GM18858 (cell line): Measurements from ENCODE around the gene NFATC4.
A peak's percentile ranks its signal among the peaks of the same experiment; 100 is the strongest.
"Not testable (repeated sequence)": the region's sequence is repeated elsewhere in the genome, so short reads cannot be mapped to it uniquely, and the experiment has no call there.

Source experiments
- ATAC-seq: cut with Tn5 transposase; IDR thresholded peaks from one replicate; pipeline ENCODE4 v1.9.1; 2021; ENCODE audit not compliant: unreplicated experiment

The NFATC4 gene

DNA sequence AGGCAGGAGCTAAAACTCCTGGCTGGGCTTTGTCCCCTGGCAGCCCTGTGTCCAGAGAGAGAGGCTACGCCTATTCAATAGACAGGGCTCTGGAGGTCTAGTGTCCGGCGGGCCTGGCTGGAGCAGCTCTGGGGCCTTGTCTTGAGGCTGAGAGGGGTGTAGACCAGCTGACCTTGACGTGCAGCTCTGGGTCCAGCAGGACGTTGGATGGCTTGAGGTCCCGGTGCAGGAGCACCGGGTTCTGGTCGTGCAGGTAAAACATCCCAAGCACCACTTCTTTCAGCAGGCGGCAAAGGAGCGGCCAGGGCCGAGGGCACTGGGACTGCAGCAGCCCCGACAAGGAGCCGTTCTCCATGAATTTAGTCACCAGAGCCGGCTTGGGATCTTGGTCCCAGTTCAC is 29.1 kb upstream of the NFATC4 start:
- no peak for ATAC-seq

DNA sequence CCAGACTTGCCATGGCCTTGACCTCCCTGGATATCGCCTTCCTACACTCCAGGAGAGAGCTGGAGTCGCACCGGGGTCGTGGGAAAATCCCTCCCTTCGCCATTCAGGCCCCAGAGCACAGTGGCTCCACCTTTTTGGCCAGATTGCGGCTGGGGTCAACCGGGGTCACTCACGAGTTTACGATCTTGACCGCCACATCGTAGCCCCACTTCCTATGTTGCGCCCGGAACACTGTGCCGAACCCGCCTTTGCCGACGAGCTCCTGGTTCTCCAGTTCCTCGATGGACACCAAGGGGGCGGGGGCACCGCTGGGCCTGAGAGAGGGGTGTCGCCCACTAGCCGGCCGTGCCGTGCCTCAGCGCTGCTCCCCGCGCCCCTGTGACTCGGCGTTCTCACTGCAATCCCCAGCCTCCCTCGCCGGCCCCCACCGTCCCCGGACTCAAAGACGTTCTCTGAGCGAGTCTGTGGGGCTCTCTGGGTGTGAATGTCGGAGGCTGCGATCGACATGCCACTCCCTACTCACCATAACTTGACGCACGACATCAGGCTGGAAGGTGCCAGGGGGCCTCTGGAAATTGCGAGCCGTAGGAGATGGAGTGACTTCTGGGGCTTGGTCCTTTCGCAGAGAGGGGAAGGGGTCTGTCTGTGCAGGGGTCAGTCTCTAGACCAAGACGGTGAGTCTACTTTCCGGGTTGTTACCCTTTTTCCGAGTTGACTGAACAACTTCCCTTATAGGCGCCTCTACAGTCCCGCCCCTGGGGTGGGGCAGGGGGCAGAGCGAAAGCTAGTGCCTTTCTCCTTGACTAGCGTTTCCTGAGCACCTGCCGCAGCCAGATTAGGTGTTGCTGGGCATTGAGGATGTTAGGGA is 28.5 kb upstream of the NFATC4 start, which contains the start of gene RIPK3:
Gene RIPK3 (minus strand): TSS at position 708 of the 868 bp plus-strand sequence. CDS start 165 bp downstream, at position 543.
- ATAC-seq: peak; percentile 81

DNA sequence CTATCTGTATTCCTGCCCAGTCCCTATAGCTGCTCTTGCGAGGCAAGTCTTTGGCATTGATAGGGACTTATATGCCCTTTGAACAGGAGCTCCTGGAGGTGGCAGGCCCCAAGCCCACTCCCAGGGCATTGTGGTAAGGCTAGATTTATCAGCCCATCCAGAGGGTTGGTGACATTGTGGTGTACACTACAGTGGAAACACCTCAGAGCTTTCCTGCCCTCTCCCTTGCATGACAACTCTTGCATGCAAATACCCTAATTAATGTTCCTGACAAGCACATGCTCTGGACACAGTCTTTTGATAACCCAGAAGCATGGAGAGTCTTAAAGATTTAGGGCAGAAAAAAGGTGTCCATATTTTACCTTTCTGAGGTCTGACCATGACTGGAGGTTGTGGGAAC is 27.4 kb upstream of the NFATC4 start:
- ATAC-seq: no peak

DNA sequence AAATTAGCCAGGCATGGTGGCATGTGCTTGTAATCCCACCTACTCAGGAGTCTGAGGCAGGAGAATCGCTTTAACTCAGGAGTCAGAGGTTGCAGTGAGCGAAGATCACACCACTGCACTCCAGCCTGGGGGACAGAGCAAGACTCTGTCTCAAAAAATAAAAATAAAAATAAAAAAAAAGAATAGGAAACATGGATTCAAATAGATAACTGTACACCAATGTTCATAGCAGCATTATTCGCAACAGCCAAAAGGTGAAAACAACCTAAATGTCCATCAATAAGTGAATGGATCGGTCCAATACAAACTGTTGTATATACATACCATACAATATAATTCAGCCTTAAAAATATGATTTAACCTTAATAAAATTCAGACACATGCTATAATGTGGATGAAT is 25.1 kb upstream of the NFATC4 start:
- ATAC-seq: no peak

DNA sequence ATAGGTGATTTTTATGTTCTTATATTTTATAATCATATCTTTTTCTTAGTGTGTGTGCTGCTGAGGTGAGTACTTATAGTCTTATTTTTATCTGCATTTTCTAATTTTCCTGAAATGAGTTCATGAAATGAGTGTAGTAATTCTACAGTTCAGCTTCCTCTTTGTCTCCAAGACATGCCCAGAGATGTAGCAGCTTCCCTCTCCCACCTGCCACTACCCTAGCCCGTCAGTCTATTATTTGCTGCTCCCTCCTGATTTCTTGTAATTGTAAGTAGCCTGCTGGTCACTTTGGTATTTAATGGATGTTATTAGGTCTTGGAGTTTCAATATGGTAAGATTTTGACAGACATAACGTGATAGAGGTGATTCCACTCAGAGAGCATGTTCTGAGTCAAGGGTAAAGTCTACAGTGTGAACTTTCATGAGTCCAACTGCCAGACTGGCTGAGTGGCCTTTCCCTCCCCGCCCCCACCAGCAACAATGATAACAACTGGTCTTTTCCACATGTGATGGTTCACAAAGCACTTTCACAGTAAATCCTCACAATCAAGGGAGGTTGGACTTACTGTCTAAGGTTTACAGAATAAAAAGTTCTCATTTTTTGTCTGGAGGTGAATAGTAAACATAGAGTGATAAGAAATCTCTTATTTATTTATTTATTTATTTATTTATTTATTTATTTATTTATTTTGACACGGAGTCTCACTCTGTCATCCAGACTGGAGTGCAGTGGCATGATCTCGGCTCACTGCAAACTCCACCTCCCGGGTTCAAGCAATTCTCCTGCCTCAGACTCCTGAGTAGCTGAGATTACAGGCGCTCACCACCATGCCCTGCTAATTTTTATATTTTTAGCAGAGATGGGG is 24.0 kb upstream of the NFATC4 start:
- ATAC-seq: no peak

DNA sequence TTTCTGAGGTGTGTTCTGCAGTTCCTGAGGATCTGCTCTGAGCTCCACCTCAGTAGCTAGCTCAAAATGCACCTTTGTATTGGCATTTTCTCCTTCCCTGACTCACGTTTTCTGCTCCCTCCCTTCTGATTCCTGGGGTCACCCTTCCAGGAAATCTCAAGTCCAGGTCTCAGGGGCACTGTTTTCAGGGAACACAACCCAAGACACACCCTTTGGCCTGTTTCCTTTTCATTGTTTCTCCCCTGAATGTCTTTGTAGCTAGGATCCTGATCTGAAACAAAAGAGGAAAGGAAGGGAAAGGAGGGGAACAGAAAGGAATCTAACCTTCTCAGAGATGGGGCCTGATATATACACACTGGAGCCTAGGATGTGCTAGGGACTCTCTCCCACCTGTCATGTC is 20.9 kb upstream of the NFATC4 start:
- no peak for ATAC-seq

DNA sequence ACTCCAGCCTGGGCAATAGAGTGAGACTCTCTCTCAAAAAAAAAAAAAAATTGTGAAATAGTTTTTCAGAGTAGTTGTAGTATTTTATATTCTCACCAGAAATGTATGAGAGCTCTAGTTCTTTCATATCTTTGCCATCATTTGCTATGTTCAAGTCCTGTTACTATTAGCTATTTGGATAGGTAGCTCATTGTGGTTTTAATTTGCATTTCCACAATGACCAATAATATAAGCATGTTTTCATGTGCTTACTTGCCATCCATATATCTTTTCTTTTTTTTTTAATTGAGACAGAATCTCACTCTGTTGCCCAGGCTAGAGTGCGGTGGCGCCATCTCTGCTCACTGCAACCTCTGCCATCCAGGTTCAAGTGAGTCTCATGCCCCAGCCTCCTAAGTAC is 19.8 kb upstream of the NFATC4 start:
- no peak for ATAC-seq

DNA sequence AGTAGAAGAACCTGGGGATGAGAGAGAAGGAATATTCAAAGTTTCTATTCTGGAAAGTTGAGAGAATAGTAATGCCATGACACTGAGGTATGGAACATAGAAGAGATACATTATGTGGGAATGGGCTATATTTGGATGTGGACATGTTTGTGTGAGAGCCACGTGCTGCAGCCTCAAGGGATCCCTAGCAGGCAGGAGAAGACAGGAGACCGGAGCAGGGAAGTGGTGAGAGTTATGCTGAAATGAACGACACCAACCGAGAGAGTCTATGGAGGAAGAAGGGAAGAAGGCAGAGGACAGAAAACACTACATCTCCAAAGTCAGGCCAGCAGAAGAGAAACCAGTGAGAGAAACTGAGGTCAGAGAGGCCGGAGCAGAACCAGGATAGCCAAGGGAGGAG is 18.2 kb upstream of the NFATC4 start:
- no peak for ATAC-seq

DNA sequence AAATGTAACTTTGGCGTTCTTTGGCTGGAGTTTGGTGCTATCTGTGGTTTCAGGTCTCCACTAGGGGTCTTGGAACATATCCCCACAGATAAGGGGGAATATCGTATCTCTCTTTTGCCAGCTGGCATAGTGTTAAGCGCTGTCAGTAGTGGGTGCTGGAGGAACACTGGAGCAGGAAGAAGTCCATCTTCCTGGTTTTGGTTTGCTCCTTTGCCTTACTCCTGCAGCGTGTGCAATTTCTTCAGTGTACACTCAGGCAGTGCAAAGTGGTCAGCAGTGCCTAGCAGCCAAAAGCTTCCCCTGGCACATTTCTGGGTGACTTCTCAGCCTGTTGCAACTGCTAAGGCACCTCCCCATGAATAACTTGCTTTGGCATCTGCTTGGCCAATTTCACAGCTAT is 16.5 kb upstream of the NFATC4 start:
- ATAC-seq: no peak

DNA sequence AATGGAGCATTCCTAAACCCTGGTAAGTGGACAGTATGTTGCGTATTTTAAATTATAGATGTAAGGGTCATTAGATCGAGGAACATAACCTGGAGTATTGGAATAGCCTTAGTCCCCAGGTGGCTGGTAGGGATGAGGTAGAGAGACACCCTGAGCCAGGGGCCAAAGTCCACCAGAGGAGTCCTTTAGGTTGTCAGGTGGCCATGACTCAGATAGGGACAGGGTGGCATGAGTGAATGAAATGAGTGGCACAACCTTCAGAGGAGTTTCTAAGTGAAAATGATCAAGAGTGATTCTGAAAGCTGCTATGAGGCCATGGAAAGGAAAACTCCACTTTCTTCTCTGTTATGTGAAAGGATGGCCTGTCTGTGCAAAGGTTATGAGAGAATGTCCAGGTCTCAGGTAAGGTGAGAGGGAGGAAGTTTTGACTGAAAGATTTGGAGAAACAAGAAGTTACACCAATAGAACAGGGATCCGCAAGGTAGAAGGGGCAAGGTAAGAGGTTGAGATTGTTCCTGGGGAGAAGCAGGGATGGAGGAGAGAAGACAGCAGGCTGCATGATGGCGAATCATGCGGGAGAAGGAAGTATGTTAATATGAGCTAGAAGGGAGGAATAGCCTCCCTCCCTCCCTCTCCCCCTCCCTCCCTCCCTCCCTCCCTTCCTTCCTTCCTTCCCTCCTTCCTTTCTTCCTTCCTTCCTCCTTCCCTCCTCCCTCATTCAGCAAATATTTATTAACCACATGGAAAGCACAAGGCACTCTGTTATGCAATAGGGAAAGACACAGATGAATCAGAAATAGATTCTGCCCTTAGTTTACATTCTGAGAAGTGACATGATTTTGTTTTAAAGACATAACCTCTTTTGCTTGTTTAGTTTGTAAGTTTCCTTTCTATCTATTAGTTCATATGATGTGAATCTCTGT is 14.2 kb upstream of the NFATC4 start:
- no peak for ATAC-seq

DNA sequence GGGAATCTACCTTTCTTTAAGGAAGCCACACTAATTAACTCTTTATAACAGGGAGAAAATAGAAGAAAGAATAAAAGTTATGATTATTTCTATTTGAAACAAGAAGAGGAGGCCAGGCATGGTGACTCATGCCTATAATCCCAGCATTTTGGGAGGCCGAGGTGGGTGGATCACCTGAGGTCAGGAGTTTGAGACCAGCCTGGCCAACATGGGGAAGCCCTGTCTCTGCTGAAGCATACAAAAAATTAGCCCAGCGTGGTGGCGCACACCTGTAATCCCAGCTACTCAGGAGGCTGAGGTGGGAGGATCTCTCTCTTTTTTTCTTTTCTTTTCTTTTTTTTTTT is 13.5 kb upstream of the NFATC4 start:
- not testable (repeated sequence) for ATAC-seq

DNA sequence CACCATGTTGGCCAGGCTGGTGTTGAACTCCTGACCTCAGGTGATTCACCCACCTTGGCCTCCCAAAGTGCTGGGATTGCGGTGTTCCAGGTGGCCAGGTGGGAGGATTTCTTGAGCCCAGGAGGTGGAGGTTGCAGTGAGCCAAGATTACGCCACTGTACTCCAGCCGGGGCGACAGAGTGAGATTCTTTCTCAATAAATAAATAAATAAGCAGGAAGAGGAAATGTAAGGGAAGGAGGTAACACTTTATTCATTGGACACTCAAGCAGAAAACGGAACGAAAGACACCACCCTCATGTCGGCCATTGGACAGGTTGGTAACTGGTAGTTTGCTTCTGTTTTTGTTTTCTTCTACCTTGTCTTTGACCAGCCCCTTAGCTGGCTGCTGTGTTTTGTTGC is 13.0 kb upstream of the NFATC4 start:
- no peak for ATAC-seq

DNA sequence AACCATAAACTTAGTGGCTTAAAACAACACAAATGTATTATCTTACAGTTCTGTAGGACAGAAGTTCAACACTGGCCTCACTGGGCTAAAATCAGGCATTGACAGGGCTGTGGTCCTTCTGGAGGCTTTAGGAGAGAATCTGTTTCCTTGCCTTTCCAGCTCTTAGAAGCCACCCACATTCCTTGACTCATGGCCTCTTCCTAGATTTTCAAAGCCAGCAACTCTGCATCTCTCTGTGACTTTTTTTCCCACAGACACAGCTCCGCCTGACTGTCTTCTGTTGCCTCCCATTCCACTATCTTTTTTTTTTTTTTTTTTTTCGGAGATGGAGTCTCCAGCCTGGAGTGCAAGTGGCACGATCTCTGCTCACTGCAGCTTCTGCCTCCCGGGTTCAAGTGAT is 11.8 kb upstream of the NFATC4 start:
- no peak for ATAC-seq

DNA sequence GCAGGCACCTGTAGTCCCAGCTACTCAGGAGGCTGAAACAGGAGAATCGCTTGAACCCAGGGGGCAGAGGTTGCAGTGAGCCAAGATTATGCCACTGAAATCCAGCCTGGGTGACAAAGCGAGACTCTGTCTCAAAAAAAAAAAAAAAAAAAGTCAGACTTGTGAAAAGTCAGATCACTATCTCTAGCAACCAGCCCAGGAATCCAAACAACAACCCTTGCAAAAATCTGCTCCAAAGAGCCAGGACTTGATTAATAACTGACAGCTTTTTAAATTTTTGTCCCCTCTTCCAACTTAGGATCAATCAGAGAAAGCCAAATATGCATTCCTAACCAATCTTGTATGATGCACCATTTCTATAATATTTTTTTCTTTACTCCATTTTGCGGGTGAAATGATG is 7.7 kb upstream of the NFATC4 start:
- ATAC-seq: no peak

DNA sequence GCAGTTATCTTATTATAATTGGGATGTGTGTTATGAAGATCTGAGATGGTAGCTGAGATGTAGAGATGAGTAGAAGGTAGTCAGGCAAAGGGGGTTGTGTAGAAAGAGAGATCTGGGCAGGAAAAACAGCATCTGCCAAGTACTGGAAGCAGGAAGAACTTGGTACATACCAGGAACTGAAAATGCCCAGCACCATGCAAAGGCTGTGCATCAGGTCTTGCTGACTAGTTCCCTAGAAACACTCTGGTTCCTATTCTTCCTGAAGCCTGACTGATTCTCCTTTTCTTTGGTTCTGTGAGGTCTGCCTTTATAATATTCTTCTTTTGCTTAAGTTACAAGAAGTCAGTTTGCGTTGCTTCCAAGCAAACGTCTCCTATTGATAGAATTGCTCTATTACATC is 6.7 kb upstream of the NFATC4 start:
- no peak for ATAC-seq

DNA sequence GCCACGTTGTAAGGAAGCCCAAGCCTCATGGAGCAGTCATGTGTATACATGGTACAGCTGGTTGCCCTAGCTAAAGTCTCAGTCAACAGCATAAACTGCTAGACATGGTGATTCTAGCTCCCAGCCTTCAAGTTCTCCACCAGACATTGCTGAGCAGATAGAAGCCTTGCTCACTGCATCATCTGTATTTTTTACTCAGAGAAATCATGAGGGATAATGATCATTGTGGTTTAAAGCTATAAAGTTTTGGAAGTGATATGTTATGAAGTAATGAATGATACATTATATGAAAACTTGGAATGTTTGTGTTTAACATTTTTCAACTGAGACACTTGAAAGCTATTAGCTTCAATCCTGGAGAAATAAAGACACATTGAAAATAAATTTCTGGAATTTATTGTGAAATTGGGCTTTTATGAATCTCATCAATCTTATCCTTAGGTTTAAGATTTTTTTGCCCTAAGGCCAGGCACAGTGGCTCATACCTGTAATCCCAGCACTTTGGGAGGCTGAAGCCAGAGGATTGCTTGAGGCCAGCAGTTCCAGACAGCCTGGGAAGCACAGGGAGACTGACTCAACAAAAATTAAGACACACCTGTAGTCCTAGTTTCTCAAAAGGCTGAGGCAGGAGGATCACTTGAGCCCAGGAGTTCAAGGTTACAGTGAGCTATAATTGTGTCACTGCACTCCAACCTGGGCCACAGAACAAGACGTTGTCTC is 5.6 kb upstream of the NFATC4 start:
- ATAC-seq: no peak

DNA sequence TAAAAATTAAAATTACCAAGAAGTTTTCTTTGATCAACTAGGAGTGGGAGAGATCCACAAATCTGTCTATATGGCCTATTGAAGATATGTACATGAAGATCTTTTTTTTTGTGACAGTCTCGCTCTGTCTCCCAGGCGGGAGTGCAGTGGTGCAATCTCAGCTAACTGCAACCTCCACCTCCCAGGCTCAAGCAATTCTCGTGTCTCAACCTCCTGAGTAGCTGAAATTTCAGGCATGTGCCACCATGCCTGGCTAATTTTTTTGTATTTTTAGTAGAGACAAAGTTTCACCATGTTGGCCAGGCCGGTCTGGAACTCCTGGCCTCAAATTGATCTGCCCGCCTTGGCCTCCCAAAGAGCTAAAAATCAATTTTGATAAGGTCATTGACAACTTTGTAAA is 4.6 kb upstream of the NFATC4 start:
- ATAC-seq: no peak

DNA sequence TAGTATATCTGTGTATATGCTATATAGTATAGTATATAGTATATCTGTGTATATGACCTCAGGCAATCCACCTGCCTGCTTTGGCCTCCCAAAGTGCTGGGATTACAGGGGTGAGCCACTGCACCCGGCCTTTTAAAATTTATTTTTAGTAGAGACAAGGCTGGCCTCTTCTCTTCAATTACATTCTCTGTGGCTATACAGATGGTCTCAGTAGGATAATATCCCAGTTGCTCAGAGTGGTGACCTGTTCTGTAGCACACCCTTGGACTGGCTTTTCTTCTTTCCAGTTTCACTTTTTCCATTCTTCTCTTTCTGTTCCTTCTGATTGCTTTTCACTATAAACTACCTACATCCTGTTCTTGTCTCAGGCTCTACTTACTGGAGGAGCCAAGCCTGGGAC is 3.1 kb upstream of the NFATC4 start:
- ATAC-seq: no peak

DNA sequence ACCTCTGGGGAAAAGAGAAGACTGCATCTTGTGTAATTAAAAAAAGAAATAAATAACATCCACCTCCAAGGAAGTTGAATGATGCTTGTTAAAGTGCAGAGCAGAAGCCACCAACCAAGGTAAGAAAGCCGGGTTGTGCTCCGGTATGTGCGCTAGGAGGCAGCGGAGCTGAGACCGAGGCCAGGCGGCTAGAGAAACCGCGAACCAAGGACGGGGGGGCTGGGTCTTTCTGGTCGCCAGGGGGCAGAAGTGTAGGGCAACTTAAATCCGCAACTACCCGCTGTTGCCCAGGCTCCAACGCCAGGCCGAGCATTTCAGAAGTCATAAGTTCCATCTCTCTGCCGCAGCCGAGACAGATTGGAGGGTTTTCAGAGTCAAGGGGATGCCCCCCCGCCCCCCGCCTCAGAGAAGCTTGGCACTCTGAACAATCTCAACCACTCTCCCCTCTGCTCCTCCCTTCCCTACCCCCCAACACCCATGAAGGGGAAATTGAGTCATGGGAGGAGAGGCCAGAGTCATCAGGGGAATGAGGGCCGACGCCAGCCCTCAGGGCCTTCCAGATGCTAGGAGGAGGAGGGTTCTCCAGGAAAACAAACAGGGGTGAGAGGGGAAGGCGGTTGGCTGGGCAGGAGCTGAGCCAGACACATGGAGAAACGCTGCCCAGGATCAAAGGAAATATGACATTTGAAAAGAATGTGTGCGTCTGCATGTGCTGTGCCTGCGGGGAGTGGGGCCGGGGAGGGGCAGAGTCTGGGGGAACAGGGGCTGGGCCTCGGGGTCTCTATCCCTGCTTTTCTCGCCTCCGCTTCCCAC is 2.2 kb upstream of the NFATC4 start:
- ATAC-seq: no peak

DNA sequence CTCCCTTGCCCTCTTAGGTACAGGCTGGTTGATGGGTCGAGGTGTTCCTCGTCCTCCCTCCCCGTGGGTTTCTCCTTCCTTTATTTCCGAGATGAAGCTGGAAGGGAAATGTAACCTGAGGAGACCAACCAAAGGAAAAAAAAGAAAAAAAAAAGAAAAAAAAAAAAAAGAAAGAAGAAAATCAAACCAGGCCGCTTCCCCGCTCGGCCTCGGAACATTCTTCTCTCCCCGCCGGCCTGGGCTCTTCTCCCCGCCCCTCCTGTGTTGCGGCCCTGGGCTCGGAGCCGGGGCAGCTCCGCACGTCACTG is 1.6 kb upstream of the NFATC4 start:
- no peak for ATAC-seq
